GM18858 (cell line): ENCODE data around the gene FHIT.

Experiments used
- ATAC-seq: cut with Tn5 transposase; IDR thresholded peaks from one replicate; pipeline ENCODE4 v1.9.1; 2021; ENCODE audit not compliant: unreplicated experiment

Gene FHIT

GRCh38 chr3:59876533-59877062 lies 1374.7 kb downstream of the FHIT start:
- ATAC-seq = no peak

DNA sequence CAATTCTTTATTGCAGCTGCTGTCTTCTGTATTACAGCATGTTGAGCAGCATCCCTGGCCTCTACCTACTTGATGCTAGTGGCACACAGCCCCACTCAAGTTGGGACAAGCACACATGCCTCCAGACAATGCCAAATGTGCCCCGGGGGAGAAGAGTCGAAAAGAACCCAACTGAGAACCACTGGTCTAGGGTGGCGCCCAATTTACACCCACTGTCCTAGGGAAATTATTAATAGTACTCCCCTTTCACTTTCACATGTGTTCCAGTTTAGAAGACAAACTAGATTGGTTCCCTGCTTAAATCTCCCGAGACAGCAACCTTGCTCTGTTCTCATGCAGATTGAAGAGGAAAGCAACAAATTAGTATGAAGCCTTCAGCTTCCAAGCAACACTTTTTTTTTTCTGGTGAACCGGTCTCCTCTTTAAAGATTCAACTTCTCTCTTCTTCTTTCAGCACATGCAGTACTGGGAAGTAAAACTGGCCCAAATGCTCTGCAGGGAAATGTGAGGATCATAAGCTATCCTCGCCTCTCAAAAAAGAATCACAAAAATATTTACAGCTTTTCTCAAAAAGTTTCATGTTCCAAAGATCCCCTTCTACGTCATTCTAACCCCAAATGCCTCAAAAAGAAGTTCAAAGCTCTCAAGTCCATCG lies 1377.5 kb downstream of the FHIT start:
- no peak for ATAC-seq

GRCh38 chr3:59872128-59872527 lies 1379.1 kb downstream of the FHIT start:
- no peak for ATAC-seq

DNA sequence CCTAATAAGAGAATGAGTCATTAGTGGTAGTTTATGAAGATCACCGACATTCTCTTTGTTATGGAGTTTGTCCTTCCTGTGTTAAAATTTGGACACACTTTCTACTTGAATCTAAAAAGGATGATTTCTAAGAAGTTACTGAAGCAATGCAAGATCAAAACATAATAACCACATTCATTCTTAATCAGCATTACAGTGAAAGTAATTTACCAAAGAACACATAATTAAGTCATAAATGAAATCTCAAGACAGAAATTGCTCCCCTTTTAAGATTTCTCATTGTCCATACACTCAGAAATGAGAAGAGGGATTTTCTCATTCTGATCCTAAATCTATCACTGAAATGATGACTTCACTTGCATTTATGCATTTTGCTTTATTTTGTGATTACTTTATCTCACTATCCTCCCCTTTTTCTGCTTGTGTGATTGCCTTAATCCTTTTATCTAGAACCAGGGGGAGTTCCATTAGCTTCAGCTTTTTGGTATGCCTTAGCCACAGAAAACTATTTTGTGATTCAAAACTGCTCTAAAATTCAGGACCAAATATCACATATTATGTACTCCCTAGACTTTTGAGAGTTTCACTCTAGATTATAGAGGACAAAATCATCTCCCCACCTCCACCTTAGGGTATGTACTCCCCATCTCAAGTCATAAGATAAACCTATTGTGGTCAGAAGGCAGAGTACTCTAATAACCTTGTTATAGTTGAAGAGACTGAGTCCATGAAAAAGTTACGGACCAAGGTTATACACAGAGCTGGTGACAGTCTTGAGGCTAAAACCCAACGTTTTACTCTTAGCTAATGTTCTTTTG lies 1383.9 kb downstream of the FHIT start:
- no peak for ATAC-seq

- ATAC-seq = no peak
These were observed 1385.2 kb downstream of the FHIT start for GRCh38 chr3:59866076-59866475.

DNA sequence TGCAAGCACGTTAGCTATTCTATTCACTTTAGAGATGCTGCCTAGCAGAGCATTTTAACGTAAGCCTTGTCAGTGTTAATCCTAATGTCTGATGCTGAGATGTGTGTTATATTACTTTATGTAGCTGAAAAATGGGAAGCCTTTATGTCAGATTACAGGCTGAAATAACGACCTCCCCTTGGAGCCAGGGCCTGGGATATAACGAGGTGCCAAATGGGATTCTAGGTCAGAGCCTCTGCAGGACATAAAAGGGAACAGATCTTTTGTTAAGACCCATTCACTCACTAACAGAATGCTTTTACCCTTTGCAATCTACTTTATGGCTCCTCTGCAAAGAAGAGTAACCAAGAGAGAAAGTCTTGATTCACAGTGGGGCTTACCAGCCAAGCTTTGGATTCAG lies 1385.9 kb downstream of the FHIT start:
- ATAC-seq = no peak

DNA sequence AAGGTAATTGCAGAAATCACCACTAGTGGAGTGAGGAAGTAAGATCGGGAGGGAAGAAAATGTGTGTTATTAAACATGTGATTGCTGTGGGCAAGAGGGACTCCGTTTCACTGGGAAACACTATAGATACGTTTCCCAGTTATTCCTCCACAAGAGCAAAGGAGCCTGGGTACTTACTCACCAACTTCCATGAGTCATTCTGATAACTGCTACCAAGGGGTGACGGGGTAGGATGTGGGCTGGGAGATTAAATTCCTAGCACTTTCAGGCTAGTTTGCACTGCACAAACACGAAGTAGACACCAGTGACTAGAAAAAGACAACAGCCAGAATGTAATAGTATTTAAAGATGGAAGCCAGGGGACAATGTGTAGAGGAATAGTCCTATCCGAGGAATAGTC lies 1388.6 kb downstream of the FHIT start:
- no peak for ATAC-seq

- ATAC-seq = peak; percentile 97
These were observed 1393.5 kb downstream of the FHIT start for GRCh38 chr3:59857589-59858346.

GRCh38 chr3:59856934-59857460 lies 1394.3 kb downstream of the FHIT start:
- ATAC-seq = no peak

- no peak for ATAC-seq
These were observed 1397.1 kb downstream of the FHIT start for GRCh38 chr3:59854061-59854709.

- ATAC-seq = no peak
These were observed 1400.8 kb downstream of the FHIT start for GRCh38 chr3:59850417-59850816.

- ATAC-seq = no peak
These were observed 1405.9 kb downstream of the FHIT start for GRCh38 chr3:59845386-59845785.

DNA sequence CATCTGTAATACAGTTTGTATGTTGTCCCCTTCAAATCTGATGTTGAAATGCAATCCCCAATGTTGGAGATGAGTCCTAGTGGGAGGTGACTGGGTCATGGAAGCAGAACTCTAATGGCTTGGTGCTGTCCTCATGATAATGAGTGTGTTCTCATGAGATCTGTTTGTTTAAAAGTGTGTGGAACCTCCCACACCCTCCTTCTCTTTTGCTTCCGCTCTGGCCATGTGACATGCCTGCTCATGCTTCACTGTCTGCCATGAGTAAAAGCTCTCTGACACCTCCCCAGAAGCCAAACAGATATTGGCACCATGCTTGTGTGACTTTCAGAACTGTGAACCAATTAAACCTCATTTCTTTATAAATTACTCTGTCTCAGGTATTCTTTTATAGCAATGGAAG lies 1407.4 kb downstream of the FHIT start:
- no peak for ATAC-seq

GRCh38 chr3:59839810-59840515 lies 1411.3 kb downstream of the FHIT start:
- peak; percentile 98 for ATAC-seq

DNA sequence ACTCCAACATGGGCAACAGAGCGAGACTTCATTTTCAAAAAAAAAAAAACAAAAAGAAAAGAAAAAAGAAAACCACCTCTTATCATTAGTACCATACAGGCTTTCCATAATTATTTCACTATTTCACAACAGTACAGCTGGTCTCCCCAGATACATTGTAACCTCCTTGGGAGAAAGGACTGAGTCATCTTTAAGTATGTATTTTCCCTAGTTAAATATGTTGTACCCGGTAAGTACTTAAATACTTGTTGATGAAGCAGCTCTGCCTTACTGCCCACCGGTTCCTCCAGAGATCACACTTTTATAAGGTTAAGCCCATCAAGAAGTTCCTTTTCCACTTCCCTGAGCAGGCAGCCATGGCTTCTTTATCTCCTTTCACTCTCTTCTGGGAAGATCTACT lies 1412.0 kb downstream of the FHIT start:
- ATAC-seq = no peak

GRCh38 chr3:59836531-59836930 lies 1414.7 kb downstream of the FHIT start:
- ATAC-seq = no peak

DNA sequence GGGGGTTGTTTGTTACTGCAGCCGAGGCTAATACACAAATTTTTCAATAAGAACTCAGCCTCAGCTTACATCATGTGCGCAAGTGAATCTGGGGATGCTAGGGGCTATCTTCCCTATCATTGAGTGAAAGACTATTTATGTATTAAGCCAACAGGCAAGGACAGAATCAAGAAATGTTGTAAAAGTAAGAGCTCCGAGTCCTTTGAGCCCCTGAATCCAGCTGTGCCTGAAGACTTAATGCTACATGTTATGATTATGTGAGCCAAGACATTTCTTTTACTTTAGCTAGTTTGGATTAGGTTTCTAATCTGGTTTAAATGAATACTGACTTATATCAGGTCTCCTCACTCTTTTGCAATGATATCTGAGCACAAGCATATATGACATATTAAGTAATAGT lies 1418.5 kb downstream of the FHIT start:
- ATAC-seq = no peak

DNA sequence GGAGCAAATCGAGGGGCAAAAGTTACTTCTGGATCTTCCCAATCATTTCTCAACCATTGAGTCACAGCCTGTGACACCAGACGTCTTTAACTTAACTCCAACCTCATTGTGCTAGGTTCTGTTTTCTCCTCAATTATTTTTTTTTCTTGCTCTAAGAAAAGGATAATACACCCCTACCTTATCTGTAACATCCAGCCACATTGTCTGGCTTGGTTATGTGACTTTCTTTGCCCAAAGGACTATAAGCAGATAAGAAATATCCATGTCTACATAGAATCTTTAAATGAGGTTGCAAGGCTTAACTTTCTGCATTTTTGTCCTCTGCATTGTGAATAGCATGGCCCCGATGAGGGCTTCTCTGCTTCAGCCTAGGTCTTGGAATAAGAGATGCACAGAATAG lies 1419.0 kb downstream of the FHIT start:
- no peak for ATAC-seq

DNA sequence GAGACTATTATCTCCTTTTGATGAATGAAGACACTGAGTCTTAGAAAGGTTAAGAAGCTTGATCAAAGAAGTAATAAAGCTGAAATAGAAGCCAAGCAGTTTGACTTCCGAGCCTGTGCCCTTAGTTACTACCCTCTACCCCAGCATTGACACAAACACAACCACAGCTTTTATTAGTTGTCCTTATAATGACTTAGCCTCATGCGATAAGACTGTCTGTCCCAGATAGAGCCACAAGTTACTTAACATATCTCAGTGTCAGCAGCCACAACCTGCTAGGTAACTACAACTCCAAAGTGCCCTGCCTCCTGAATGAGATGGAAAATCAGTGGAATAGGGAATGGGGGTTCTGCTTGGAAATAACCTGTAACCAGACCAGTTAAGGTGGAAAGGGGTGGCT lies 1419.9 kb downstream of the FHIT start:
- ATAC-seq = no peak

GRCh38 chr3:59829527-59829926 lies 1421.7 kb downstream of the FHIT start:
- ATAC-seq = no peak
